ENCODE measurements around the gene CYP2C18. TPM values are rescaled to one million over a fixed set of nuclear protein-coding genes. Genes with fewer than 3 reads are reported as not detected.

The CYP2C18 gene
- total and polyA plus RNA-seq, 2 of the 13 experiments (the other 11 are each of a cell fraction or from before 2014, with no cell fraction given), result 0.07 TPM; not detected in 1

DNA sequence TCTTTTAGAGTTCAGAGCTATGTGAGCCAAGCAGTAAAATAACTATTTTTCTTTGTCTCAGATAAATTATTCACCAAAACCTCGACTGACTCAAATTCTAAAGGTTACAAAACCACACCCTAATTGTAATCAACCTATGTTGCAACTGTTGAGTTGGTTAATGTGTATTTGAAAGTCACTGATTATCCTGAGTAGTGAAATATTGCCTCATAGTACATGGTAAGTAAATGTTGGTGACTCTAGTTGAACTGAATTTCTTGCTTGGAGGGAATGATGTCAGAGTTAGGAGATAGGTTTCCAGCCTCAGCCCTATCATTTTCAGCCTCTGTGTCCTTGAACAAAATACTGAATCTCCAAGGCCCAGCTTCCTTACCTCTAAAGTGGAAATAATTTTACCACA is 3.0 kb upstream of the CYP2C18 start (continued):
- TF ChIP-seq, protein P1, sequence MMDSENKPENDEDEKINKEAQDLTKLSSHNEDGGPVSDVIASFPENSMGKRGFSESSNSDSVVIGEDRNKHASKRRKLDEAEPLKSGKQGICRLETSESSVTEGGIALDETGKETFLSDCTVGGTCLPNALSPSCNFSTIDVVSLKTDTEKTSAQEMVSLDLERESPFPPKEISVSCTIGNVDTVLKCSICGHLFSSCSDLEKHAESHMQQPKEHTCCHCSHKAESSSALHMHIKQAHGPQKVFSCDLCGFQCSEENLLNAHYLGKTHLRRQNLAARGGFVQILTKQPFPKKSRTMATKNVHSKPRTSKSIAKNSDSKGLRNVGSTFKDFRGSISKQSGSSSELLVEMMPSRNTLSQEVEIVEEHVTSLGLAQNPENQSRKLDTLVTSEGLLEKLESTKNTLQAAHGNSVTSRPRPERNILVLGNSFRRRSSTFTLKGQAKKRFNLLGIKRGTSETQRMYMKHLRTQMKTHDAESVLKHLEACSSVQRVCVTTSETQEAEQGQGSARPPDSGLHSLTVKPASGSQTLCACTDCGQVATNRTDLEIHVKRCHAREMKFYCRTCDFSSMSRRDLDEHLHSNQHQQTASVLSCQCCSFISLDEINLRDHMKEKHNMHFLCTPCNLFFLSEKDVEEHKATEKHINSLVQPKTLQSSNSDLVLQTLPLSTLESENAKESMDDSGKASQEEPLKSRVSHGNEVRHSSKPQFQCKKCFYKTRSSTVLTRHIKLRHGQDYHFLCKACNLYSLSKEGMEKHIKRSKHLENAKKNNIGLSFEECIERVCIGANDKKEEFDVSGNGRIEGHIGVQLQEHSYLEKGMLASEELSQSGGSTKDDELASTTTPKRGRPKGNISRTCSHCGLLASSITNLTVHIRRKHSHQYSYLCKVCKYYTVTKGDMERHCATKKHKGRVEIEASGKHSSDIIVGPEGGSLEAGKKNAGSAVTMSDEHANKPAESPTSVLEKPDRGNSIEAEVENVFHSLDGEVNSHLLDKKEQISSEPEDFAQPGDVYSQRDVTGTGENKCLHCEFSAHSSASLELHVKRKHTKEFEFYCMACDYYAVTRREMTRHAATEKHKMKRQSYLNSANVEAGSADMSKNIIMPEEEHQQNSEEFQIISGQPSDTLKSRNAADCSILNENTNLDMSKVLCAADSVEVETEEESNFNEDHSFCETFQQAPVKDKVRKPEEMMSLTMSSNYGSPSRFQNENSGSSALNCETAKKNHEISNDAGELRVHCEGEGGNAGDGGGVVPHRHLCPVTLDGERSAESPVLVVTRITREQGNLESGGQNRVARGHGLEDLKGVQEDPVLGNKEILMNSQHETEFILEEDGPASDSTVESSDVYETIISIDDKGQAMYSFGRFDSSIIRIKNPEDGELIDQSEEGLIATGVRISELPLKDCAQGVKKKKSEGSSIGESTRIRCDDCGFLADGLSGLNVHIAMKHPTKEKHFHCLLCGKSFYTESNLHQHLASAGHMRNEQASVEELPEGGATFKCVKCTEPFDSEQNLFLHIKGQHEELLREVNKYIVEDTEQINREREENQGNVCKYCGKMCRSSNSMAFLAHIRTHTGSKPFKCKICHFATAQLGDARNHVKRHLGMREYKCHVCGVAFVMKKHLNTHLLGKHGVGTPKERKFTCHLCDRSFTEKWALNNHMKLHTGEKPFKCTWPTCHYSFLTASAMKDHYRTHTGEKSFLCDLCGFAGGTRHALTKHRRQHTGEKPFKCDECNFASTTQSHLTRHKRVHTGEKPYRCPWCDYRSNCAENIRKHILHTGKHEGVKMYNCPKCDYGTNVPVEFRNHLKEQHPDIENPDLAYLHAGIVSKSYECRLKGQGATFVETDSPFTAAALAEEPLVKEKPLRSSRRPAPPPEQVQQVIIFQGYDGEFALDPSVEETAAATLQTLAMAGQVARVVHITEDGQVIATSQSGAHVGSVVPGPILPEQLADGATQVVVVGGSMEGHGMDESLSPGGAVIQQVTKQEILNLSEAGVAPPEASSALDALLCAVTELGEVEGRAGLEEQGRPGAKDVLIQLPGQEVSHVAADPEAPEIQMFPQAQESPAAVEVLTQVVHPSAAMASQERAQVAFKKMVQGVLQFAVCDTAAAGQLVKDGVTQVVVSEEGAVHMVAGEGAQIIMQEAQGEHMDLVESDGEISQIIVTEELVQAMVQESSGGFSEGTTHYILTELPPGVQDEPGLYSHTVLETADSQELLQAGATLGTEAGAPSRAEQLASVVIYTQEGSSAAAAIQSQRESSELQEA (CRISPR knock-in tag; IDR thresholded peaks at IDR 0.05; ENCODE audit: not compliant biosample characterization), result no peak
- TF ChIP-seq, protein P2, sequence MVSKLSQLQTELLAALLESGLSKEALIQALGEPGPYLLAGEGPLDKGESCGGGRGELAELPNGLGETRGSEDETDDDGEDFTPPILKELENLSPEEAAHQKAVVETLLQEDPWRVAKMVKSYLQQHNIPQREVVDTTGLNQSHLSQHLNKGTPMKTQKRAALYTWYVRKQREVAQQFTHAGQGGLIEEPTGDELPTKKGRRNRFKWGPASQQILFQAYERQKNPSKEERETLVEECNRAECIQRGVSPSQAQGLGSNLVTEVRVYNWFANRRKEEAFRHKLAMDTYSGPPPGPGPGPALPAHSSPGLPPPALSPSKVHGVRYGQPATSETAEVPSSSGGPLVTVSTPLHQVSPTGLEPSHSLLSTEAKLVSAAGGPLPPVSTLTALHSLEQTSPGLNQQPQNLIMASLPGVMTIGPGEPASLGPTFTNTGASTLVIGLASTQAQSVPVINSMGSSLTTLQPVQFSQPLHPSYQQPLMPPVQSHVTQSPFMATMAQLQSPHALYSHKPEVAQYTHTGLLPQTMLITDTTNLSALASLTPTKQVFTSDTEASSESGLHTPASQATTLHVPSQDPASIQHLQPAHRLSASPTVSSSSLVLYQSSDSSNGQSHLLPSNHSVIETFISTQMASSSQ (IDR thresholded peaks at IDR 0.05; ENCODE audit: low read depth), result peak; percentile 92
- TF ChIP-seq, protein P2 (CRISPR knock-in tag; IDR thresholded peaks at IDR 0.05; ENCODE audit: borderline replicate concordance), result peak; percentile 23; the same call in 1 of the 2 replicates
- TF ChIP-seq ZNF12 (CRISPR knock-in tag; IDR thresholded peaks at IDR 0.05) (no peak), ELF1 (CRISPR knock-in tag; IDR thresholded peaks at IDR 0.05) (no peak), NFYB (CRISPR knock-in tag; IDR thresholded peaks at IDR 0.05) (no peak), KAT8 (CRISPR knock-in tag; IDR thresholded peaks at IDR 0.05) (peak; percentile 27; the same call in 1 of the 2 replicates), POLR2A (IDR thresholded peaks at IDR 0.05; ENCODE audit: insufficient read depth in 1 of 2, low read depth in 2 of 2, low read length in 2 of 2) (no peak)
- TF ChIP-seq, protein P3, sequence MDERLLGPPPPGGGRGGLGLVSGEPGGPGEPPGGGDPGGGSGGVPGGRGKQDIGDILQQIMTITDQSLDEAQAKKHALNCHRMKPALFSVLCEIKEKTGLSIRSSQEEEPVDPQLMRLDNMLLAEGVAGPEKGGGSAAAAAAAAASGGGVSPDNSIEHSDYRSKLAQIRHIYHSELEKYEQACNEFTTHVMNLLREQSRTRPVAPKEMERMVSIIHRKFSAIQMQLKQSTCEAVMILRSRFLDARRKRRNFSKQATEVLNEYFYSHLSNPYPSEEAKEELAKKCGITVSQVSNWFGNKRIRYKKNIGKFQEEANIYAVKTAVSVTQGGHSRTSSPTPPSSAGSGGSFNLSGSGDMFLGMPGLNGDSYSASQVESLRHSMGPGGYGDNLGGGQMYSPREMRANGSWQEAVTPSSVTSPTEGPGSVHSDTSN (CRISPR knock-in tag; IDR thresholded peaks at IDR 0.05), result no peak
- TF ChIP-seq, protein P4, sequence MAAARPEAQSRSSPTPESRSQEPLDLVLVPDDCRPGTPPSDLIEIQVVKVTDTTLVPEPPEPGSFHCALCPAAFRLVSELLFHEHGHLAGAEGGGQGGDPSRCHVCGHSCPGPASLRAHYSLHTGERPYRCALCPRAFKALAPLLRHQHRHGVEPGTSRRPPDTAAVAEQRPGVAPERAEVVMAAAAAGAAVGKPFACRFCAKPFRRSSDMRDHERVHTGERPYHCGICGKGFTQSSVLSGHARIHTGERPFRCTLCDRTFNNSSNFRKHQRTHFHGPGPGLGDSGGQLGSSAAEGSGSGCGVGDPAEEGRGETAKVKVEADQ (CRISPR knock-in tag; IDR thresholded peaks at IDR 0.05; ENCODE audit: borderline replicate concordance), result no peak
- TF ChIP-seq, protein P5, sequence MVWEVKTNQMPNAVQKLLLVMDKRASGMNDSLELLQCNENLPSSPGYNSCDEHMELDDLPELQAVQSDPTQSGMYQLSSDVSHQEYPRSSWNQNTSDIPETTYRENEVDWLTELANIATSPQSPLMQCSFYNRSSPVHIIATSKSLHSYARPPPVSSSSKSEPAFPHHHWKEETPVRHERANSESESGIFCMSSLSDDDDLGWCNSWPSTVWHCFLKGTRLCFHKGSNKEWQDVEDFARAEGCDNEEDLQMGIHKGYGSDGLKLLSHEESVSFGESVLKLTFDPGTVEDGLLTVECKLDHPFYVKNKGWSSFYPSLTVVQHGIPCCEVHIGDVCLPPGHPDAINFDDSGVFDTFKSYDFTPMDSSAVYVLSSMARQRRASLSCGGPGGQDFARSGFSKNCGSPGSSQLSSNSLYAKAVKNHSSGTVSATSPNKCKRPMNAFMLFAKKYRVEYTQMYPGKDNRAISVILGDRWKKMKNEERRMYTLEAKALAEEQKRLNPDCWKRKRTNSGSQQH (CRISPR knock-in tag; IDR thresholded peaks at IDR 0.05; ENCODE audit: low read depth), result no peak
